Omental fat pad (tissue), 4 donors: ENCODE measurements around the gene EXOSC10. TPM values are rescaled to one million over a fixed set of nuclear protein-coding genes. Genes with fewer than 3 reads are reported as not detected.
"Not testable (repeated sequence)": the region's sequence is repeated elsewhere in the genome, so short reads cannot be mapped to it uniquely, and the experiment has no call there.

Experiments
- ATAC-seq: fragments of 150-250 bp; one replicate; pipeline ENCODE4 v1.9.1; 2016; ENCODE audit warnings: mild to moderate bottlenecking, moderate library complexity; ENCODE audit not compliant: low FRiP score
- DNase-seq: peaks from one replicate; pipeline ENCODE4 v3.0.0-alpha.2; 2019; ENCODE audit warnings: low spot score
- CTCF ChIP-seq, 3 donors: fragments of 450-650 bp; IDR thresholded peaks; one replicate each; pipeline ENCODE4 v1.5.1; 2016 to 2017; ENCODE audit warnings: antibody characterized with exemption in 3 of 3, mild to moderate bottlenecking in 3 of 3, moderate library complexity in 2 of 3
- total RNA-seq, 4 donors: library from RNA; depleted of rRNA; stranded (reverse); fragments of >200 nt; gene quantifications; one replicate each; pipeline ENCODE4 v1.1.0, GENCODE V29; 2016

The EXOSC10 gene
- total RNA-seq, 4 donors from 2014 or later = 39.7 to 65.4 (median 56.9) TPM

GRCh38 chr1:11051781-11052511 is 47.7 kb downstream of the EXOSC10 start:
- TF ChIP-seq CTCF (IDR thresholded peaks at IDR 0.05) = no peak
- ATAC-seq (no peak), DNase-seq (no peak)

DNA sequence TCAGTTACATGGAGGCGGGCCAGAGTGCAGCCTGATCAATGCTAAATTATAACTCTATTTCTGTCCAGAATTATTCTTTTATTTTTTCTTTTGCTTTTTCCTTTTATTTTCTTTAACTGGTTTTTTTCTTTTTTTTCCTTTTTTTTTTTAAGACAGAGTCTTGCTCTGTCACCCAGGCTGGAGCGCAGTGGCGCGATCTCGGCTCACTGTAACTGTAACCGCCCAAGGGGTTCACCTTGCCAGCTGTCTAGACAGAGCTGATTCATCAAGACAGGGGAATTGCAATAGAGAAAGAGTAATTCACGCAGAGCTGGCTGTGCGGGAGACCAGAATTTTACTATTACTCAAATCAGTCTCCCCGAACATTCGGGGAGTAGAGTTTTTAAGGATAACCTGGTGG is 48.5 kb downstream of the EXOSC10 start:
- not testable (repeated sequence) for DNase-seq

GRCh38 chr1:11046625-11047365 is 52.9 kb downstream of the EXOSC10 start, which contains the start of gene MASP2:
Gene MASP2 (minus strand): TSS chr1:11047239. CDS start chr1:11047207, 32 bp downstream.
- ATAC-seq = no peak
- TF ChIP-seq CTCF (IDR thresholded peaks at IDR 0.05) = no peak
- no peak for DNase-seq

More for the DNA sequence above, 48.5 kb downstream of the EXOSC10 start:
- ATAC-seq = not testable (repeated sequence)

GRCh38 chr1:11046270-11046566 is 53.5 kb downstream of the EXOSC10 start:
- ATAC-seq = no peak

GRCh38 chr1:11045428-11046269 is 54.0 kb downstream of the EXOSC10 start:
- ATAC-seq (no peak), DNase-seq (no peak)
- no peak for TF ChIP-seq CTCF (IDR thresholded peaks at IDR 0.05)

More at GRCh38 chr1:11046270-11046566, 53.5 kb downstream of the EXOSC10 start:
- DNase-seq = no peak
- no peak for TF ChIP-seq CTCF (IDR thresholded peaks at IDR 0.05)

DNA sequence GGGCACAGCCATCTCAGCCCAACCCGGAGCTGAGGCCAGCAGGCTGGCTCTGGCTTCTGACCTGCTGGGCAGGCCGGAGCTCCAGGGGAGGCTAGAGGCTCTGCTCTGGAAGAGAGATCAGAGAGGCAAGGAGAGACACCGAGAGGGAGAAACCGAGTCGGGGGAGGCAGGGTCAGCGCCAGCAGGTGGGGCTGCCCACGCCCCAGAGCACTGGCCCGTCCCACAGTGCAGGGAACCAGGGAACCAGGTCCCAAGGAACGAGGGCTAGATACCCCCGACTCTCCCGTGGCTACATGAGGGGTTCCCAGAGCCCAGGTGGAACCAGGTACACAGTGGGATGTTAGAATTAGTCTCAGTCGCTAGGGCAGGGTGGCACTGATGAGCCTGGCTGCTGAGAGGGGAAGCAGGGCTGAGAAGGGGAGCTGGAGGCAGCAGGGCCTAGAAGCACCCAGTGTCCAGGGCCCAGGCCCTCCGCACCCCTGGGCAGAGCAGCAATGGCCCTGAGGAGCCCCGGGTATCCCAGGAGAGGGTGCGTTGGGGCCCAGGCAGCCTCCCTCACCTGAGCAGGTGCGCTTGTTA is 54.7 kb downstream of the EXOSC10 start:
- no peak for ATAC-seq
- TF ChIP-seq CTCF (IDR thresholded peaks at IDR 0.05) = no peak
- DNase-seq = no peak
